HG03571 (cell line): ENCODE data around the gene MEX3A.
A peak's percentile ranks its signal among the peaks of the same experiment; 100 is the strongest.
"Not testable (repeated sequence)": the region's sequence is repeated elsewhere in the genome, so short reads cannot be mapped to it uniquely, and the experiment has no call there.

ENCODE experiments used
- ATAC-seq: cut with Tn5 transposase; IDR thresholded peaks from one replicate; pipeline ENCODE4 v1.9.1; 2021; ENCODE audit not compliant: unreplicated experiment

MEX3A gene

DNA sequence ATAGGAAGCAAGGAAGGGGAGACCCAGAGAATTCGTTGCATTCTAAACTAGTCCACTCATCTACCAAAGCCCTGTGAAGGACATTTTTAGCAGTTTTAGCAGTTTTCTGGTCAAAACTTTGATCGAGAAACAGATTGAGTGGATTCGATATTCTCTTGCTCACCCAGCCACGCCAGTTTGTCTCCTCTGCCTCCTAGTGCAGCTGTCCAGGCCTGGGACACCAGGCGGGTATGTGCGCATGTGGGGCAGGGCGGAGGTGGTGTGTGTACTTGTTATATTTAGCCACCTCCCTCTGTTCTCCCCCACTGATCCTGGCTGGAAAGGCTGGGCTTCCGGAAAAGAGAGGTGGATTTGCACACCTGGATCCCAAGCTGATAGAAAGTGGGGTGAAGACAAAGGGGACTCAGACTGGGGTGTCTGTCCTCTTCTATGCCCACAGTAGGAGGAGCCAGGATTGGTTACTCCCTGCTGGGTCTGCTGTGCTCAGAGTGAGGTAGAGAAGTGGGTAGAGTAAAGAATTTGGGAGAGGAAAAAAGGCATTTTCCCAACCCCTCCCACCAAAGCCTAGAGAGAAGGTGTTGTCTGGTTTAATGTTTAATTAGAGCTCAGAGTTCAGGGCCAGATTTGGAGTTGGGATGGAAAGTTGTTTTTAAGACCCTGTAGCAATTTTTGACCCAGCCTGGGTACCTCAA, 36.1 kb upstream of the MEX3A start:
- no peak for ATAC-seq

DNA sequence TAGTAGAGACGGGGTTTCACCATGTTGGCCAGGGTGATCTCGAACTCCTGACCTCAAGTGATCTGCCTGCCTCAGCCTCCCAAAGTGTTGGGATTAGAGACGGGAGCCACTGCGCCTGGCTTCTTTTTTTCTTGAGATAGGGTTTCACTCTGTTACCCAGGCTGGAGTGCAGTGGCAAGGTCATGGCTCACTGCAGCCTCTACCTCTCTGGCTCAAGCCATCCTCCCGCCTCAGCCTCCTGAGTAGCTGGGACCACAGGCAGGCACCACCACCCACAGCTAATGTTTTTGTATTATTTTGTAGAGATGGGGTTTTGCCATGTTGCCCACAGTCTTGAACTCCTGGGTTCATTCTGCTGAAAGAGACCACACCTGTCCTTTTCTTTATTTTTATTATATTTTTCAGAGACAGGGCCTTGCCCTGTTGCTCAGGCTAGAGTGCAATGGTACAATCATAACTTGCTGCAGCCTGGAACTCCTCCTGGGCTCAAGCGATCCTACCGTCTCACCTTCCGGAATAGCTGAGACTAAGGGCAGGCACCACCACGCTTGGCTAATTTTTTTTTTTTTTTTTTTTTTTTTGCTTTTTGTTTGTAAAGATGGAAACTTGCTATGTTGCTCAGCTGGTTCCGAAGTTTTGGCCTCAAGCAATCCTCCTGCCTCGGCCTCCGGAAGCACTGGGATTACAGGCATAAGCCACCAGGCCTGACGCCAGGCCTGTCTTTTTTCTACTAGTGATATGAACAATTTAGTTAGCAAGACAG, 35.3 kb upstream of the MEX3A start:
- ATAC-seq: no peak

DNA sequence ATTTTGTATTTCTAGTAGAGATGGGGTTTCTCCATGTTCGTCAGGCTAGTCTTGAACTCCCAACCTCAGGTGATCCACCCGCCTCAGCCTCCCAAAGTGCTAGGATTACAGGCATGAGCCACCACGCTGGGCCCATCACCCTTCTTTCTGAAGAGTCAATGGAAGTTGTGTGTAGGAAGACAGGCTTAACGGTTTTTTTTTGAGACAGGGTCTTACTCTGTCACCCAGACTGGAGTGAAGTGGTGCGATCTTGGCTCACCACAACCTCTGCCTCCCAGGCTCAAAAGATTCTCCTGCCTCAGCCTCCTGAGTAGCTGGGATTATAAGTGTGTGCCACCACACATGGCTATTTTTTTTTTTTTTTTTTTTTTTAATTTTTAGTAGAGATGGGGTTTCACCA, 34.5 kb upstream of the MEX3A start:
- ATAC-seq: not testable (repeated sequence)

DNA sequence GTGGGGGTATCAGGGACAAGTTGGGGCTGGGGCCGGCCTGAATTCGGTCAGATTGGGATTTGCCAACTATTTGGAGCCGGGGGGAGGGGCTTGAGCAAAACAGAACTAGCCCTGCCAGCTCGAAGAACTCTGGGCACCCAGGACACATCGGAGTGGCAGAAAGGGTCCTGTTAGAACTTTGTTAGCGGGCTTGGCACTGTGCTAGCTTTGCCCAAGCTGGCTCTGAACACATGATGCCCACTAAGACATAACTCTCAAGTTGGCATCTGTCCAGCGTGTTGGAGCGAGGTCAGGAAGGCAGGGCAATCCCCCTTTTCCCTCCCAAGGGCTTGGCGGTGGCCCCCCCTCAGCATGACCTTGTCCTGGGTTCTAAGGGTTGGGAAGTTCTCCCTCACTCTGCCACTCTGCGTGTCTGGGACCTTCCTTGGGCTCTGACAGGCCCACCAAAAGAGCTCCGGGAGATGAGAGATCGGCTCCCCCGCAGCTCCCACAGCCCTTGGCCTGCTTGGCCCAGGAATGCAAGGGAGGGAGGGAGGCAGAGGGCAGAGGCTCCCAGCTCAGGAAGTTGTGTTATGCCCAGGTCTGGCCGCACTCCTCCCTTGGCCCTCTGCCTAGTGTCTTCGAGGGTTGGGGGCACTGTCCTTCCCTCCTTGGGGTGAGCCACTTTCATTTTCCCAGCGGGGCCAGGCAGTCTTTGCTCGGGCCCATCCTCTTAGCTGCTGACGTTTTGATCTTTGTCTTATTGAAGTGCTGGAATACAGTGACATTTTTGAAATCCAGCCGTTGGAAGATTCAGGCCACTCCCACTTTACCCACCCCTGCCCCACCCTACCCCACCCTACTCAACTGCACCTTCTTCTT, 33.5 kb upstream of the MEX3A start:
- no peak for ATAC-seq

DNA sequence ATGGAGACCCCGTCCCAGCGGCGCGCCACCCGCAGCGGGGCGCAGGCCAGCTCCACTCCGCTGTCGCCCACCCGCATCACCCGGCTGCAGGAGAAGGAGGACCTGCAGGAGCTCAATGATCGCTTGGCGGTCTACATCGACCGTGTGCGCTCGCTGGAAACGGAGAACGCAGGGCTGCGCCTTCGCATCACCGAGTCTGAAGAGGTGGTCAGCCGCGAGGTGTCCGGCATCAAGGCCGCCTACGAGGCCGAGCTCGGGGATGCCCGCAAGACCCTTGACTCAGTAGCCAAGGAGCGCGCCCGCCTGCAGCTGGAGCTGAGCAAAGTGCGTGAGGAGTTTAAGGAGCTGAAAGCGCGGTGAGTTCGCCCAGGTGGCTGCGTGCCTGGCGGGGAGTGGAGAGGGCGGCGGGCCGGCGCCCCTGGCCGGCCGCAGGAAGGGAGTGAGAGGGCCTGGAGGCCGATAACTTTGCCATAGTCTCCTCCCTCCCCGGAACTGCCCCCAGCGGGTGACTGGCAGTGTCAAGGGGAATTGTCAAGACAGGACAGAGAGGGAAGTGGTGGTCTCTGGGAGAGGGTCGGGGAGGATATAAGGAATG, 32.8 kb upstream of the MEX3A start:
- ATAC-seq: peak; percentile 14

DNA sequence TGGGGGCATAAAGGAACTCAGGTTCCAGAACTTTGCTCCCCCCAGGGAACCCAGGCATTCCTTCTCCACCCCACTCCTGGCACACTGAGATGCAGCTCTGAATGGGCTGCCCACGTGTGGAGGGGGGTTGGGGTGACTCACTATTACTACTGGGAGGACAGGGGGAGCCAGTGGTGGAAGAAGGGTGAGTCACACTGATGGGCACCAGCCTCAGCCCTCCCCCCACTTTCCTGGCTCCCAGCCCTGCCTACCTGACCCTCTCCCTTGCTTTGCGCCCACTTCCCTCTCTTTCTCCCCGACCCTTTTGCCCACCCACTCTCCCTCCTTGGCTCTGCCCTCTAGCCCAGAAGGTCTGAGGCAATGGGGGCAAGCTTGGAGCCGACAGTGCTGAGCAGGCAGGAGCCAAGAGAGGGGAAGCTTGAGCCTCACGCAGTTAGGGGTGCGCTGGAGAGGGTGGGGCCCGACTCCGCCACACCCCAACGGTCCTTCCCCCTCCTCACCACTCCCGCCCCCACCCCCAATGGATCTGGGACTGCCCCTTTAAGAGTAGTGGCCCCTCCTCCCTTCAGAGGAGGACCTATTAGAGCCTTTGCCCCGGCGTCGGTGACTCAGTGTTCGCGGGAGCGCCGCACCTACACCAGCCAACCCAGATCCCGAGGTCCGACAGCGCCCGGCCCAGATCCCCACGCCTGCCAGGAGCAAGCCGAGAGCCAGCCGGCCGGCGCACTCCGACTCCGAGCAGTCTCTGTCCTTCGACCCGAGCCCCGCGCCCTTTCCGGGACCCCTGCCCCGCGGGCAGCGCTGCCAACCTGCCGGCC, 32.0 kb upstream of the MEX3A start, which contains the start of gene LMNA:
Gene LMNA, plus strand, starts transcription at position 611 of the 818 bp plus-strand sequence. CDS start 208 bp downstream, outside the sequence.
- ATAC-seq: peak; percentile 75

DNA sequence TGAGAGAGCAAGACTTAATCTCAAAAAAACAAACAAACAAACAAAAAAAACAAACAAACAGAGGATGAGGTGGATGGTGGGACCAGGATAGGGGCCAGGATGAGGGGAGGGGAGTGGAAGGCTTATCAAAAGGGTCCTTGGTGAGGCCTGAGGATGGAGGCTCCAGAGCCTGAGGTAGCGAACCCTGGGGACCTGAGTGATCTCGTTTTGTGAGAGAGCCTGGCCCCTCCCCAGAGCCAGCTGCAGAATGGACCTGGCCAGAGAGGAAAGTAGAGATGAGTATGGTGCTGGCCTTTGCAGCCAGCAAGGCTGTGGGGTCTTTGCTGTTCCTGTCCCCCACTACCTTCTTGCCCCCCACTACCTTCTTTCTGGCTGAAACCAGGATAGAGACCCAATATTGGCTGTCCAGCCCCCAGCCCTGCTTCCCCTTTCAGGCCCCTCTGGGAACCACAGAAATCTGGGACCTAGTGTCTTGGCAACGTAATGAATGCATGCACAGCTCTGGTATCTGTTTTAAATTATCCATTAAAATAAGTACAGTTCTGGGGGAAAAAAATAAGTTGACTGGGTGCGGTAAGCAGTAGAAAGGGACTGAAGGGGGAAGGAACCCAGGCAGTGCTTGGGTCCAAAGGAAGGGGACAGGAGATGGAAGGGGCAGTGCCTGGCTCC, 31.2 kb upstream of the MEX3A start:
- ATAC-seq: no peak

DNA sequence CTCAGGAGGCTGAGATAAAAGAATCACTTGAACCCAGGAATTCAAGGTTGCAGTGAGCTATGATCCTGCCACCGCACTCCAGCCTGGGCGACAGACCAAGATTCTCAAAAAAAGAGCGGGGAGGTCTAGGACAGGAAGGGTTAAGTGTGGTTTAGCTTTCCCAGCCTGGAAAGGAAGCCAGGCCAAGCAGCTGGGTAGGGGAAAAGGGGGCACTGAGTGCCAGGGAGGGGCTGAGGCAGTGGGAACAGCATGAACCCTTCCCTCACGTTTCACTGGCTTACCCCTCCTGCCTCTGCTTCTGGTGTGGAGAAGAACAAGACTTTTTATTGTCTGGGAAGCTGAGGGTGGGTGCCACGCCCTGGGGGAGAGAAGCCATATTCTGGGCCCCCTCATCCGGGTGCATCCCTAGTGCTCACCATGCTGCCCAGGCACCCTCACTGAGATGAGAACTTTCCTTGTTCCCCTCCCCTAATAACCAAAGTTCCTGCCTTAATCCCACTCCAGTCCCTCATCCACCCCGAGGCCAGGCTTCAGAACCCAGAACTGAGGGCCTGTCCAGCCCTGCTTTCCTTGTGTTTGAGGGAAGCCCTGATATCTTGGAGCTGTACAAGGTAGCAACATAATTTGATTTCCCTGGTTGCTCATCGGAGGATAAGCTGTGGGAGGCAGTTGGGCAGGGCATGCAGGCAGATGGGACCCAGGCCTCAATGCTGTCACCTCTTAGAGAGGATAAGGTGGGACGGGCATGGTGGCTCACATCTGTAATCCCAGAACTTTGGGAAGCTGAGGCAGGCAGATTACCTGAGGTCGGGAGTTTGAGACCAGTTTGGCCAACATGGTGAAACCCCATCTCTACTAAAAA, 30.2 kb upstream of the MEX3A start:
- ATAC-seq: no peak

DNA sequence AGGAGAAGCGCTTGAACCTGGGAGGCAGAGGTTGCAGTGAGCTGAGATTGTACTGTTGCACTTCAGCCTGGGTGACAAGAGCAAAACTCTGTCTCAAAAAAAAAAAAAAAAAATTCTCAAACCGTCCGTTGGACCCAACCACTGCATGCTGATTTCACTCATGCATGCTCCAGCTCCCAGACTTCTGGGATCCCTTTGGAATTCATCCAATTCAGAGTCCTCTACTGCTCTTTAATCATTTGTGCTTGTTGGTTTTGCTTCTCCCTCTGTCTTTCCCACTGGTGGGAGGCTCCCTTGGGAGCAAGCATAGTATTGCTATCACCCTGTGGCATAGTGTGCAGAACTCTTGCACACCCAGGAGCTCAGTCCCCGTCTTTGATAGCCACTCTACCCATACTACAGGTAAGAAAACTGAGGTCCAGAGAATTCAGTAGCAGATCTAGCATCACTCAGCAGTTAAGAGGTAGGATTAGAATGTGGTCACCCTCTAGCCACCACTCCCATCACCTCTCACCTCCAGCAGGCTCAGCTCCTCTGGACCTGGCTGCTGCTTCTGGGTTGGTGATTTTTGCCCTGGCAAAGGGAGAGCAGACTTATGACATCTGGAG, 29.2 kb upstream of the MEX3A start:
- ATAC-seq: no peak

DNA sequence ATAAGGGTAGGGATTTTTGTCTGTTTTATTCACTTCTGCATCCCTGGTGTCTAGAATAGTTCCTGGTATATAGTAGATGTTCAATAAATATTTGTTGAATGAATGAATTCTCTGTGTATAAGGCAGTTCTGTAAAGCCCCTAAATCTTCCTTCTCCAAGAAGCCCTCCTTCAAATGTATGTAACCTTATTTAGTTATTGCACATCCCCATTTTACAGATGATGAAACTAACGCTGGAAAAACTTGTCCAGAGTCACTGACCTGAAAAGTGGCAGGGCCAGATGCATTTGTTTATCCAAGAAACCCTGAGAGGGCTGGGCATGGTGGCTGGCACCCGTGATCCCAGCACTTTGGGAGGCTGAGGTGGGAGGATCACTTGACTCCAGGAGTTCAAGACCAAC, 28.0 kb upstream of the MEX3A start:
- no peak for ATAC-seq

DNA sequence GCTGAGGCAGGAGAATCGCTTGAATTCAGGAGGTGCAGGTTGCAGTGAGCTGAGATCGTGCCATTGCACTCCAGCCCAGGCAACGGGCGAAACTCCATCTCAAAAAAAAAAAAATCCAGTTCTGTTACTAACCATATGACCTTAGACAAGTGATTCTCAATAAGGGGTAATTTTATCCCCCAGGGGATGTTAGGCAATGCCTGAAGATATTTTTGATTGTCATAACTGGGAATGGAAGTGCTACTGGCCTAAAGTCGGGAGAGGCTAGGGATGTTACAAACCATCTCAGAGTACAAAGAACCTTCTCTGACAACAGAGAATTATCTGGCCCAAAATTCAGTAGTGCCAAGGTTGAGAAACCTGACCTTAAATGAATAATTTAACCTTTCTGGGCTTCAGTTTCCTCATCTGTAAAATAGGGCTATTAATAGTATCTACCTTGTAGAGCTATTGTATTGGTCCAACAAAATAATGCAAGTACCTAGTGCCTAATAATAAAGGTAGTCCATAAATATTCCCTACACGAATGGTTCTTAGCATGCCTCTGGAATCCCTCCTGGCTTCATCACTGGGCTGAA, 26.5 kb upstream of the MEX3A start:
- ATAC-seq: no peak

DNA sequence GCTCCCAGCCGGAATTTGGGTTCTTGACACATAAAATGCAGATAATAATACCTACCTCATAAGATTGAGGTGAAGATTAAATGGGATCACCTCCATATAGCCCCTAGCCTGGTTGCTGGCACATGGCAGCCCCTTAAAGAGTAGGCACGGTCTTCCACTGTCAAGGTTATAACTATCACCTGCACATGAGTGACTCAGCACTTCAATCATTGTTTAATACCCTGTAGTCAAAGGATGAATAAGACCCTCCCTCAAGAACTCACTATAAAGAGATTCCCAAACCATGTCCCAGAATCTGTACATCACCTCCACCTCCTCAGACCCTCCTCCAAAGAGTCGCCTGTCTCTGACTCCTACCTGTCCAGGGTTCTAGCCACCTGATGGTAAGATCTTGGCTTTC, 25.8 kb upstream of the MEX3A start:
- ATAC-seq: no peak

DNA sequence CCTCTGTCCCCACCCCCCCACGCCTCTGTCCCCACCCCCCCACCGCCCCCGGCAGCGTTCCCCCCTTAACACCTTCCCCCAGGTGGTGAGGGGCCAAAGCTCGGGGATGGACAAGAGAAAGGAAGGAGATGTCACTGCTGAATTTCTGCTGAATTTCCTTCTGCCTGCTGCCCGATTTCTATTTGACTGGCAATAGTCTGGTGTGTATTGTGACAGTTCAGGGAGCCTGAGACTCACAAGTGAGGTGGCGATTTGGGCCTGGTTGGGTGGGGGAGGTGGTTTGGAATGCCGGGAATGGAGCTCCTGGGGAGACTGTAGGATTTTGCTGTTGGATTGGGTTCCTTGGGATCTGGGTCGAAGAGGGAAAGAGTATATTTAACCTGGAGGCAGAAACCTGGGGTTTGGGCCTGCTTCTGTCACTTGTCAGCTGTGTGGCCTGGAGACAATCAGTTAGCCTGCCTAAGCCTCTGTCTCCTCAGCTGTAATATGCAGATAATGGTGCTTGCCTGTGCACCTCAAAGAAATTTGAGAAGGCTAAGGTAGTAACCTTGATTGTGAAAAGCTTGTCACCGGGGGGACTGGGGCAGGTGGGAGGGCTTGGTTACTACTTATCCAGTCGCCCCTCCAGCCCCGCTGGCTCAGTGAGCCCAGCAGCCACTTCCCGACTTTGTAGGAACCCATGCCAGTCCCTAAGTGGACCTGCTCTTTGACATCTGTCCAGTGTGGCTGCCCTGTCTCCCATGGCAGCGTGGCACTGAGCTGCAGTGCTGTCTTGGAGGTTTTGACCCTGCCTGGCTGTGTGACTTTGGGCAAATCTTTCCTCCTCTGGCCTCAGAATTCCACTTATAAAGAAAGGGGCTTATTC, 24.6 kb upstream of the MEX3A start:
- ATAC-seq: peak; percentile 5

DNA sequence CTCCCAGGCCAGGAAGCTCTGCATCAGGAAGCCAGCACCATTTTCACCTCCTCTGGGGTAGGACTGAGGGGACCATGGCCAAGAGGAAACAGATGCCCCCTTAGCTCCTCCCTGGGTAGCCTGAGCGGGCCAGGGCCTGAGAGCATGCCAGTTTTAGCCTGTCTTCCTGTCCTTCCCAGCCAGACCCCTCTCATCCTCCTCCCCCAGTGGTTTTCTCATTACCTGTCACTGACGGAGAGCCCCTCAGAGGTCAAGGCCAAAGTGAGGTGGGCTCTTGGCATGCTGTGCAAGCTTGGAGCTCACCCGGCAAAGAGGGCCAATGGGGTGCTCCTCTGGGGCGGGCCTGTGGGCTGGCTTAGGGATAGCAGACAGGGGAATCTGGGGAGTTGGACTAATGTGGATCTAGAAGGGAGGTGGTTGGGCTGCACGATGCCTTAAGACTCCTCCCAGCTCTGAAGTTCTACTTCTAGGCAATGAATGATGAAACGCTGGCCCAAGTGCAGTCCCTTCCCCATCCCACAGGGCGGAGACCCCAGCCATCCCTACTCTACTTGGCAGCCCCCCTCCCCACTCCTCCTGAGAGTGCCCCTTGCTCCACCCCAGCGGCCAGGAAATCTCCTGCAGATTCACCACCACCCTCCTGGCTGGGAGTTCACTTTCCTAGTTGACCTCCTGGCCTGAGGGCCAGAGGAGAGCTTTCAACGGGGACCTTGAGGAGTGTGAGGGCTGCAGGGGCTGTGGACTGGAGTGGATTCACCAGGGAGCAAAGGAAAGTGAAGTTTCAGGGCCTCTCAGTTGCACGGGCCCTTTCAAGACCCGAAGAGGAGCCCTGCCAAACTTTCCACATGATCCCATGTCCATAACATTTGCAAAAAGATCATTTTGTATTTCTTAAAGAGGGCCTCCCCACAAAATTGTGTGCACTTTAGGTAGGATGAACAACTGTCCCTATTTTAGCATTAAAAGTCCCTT, 22.9 kb upstream of the MEX3A start:
- ATAC-seq: no peak

DNA sequence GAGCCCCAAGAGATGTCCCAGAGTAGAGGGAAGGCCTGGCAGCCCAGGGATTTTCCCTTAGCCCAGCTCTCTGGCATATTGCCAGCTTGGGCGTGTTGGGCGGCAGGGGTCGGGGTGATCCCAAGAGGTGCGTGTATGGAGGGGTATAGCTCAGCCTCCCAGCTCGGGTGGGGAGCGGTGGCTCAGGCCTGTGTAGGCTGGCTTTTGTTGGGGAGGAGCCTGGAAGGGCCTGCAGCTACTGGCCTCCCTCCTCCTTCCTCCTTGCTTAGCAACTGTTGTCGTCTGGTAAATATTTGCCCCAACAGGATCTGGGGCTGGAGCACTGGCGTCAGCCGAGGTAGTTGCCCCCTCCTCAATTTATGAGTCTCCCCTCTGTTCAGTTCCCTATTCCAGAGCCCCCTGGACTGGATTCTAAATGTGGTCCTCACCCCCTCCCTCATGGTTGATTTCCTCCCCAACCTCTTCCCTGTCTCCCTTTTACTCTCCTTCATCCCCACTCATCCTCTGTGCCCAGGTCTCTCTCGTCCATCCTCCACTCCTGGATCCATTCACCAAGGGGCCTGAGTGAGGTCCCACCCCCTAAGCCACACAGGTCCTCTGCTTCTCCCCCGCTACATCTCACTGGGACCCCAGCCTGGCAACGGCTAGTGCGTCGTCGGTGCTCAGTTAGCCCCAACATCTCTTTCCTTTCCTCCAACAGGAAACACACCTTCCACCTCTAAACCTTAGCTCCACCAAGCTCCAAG, 22.0 kb upstream of the MEX3A start:
- ATAC-seq: no peak
